GM18867 (cell line): ENCODE measurements around the gene NUTM2E.
"Not testable (repeated sequence)": the region's sequence is repeated elsewhere in the genome, so short reads cannot be mapped to it uniquely, and the experiment has no call there.

ENCODE experiments used
- ATAC-seq: cut with Tn5 transposase; IDR thresholded peaks from one replicate; pipeline ENCODE4 v1.9.1; 2021; ENCODE audit warnings: mild to moderate bottlenecking, moderate library complexity; ENCODE audit not compliant: unreplicated experiment

NUTM2E gene, protein sequence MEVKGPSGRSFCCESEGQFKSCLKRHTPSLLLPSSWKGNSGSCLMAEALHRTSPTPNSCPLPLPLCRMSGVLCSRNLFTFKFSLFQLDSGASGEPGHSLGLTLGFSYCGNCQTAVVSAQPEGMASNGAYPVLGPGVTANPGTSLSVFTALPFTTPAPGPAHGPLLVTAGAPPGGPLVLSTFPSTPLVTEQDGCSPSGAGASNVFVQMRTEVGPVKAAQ (N-terminal part only)

GRCh38 chr10:79826496-79827215, at the start of gene NUTM2E:
Gene NUTM2E (plus strand): TSS chr10:79826739. CDS start chr10:79841741, 15,002 bp downstream.
- peak; percentile 94 for ATAC-seq

DNA sequence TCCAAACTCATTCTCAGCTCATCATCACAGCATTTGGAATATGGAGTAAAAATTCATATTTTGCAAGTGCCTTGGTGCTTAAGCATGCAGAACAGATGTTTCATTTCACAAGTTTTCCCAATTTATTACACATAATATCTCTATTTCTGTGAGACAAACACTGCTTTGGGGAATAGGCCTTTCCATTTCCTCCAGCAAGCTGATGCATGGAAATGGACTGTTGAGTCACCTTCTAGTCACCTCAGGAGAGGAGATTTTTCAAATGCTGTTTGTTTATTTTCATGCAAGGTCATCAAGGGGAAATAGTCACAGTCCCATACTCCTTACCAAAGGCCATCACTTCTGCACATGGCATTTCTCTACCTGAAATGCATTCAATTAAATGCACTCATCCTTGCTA, 48.5 kb upstream of the NUTM2E start:
- ATAC-seq: not testable (repeated sequence)

DNA sequence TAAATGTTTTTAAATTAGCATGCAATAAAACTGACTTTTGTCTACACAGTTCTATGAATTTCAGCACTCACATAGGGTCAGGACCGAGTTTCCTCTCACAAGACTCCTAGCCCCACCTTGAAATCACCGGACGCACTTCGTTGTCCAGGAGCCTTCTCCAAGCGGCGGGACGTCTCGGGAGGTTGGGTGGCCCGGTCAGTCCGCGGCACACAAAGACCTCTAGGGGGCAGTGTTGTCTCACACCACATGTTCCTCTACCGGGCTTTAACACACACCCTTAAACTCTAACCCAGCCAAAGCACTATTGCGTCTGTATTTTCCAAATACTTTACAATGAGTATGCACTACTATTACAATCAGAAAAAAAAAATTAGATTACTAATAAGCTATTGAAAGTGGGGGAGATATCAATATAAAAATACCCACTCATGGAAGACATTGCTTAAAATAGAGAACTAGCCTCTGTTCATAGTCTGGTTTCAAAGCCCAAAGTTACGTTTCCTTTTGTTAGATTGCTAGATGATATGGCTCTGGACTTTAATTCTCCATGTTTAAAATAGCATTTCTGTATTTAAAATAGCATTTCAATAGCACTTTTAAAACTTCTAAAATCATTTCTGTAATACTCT, 47.1 kb upstream of the NUTM2E start:
- peak; percentile 90 for ATAC-seq

GRCh38 chr10:79779992-79780391, 46.5 kb upstream of the NUTM2E start:
- ATAC-seq: not testable (repeated sequence)

DNA sequence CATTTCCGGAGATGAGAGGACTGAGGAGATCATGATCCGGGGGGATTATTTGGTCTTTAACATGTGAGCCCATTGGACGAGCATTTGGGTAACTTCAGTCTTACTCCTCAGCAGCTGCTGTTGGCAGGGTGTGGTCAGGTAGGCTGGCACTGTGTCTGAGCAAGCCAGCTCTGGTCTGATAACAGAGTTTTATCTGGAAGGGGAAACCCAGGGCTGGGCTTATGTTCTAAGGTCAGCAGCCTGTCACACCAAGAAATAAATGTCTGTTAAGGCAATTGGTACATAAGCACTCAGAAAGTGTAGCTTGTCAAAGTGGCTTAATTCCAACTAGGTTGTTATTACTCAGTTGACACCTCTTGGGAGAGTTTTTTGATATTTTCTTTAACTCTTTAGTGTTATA, 45.0 kb upstream of the NUTM2E start:
- ATAC-seq: not testable (repeated sequence)

- ATAC-seq: not testable (repeated sequence)
Measured at GRCh38 chr10:79787455-79787952, 39.0 kb upstream of the NUTM2E start.

DNA sequence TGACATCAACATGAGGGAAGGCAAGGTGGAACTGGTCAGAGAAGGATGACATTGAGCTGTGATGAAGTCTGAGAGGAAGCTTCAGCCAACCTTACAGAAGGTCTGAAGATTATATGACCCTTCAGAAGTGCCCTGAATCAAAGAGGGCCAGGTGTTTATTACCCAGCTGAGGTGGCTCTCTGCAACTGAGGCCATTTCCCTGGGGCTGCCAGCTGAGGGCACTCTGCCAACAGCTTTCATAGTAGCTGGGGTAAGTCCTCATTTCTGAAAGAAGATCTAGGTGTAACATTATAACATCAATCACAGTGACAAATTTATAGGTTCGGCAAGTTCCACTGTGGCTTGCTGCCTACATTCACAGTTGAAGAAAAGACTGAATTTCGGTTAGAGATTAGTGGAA, 37.2 kb upstream of the NUTM2E start:
- ATAC-seq: peak; percentile 54

GRCh38 chr10:79791906-79792517, 34.5 kb upstream of the NUTM2E start:
- not testable (repeated sequence) for ATAC-seq

DNA sequence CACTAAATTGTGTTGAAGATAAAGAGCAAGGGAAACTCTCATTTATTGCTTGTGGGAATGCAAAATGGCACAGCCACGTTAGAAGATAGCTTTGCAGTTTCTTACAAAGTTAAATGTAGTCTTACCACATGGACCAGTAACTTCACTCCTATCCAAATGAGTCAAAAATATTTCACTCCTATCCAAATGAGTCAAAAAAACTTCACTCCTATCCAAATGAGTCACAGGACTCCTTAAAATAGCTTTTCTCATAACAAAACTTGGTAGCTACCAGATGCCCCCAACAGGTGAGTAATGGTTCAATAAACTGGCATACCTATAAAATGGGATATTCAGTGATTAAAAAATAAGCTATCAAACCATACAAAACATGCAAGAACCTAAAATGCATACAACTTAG, 27.2 kb upstream of the NUTM2E start:
- peak; percentile 50 for ATAC-seq

DNA sequence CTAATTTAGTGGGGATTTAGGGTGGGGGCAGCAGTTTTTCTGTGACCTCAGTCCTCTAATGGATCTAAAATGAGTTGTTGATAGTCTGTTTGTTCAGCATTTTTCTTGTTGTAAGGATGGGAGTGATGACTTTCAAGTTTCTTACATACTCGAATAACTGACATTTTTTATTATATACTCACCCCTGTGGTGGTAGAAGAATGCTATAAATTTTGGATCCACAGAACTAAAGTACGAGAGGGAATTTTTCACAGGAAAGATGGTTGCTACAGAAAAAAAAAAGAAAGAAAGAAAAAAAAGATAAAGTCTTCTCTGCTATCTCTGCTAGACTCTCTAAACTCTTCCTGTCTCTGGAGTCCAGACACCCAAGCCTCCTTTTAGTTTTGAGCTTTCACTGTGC, 20.7 kb upstream of the NUTM2E start:
- not testable (repeated sequence) for ATAC-seq

GRCh38 chr10:79811895-79812294, 14.6 kb upstream of the NUTM2E start:
- ATAC-seq: not testable (repeated sequence)

GRCh38 chr10:79816290-79816689, 10.2 kb upstream of the NUTM2E start:
- ATAC-seq: not testable (repeated sequence)

DNA sequence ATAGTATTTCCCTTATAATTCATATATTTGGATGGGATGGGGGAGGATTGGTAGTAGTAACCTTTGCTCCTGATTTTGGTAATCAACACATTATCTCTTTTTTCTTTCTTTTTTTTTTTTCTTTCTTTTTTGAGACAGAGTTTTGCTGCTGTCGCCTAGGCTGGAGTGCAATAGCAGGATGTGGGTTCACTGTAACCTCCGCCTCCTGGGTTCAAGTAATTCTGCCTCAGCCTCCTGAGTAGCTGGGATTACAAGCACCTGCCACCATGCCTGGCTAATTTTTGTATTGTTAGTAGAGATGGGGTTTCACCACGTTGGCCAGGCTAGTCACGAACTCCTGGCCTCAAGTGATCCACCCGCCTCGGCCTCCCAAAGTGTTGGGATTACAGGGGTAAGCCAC, 3.2 kb upstream of the NUTM2E start:
- not testable (repeated sequence) for ATAC-seq

- ATAC-seq: peak; percentile 7
Measured at GRCh38 chr10:79825587-79826011, 940 bp upstream of the NUTM2E start.

DNA sequence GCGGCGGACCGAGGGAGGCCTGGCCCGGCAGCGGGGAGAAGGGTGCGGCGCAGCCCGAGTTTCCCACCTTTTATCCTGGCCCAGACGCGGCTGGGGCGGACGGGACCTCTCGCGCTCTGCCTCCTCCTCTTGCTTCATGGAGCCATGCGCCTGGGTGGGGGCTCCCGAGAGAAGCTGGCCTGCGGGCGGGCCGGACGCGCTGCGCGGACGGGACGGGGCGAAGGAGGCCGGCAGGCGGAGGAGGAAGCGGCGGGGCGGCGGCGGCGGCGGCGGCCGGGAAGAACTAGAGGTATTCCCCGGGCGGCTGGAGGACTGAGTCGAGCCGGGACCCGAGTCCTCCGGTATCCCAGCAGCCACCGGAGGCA, 426 bp upstream of the NUTM2E start:
- not testable (repeated sequence) for ATAC-seq

- not testable (repeated sequence) for ATAC-seq
Measured at GRCh38 chr10:79833833-79834232, 7.3 kb downstream of the NUTM2E start.

DNA sequence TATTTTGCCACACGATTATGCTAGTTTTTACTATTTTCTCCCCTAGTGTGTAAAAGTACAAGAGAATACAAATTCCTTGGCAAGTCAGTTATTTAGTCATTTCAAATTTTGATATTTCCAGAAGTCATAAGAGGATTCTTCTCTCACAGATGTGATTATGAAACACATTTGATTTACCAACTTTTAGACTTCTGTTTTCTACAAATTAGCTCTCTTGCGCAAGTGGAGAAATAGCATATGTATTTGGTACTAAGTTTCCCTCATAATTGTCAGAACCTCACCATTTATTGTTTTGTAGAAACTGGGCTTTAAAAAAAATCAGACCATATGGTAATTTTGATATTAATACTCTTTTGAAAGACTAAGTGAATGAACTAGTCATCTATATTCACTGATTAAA, 9.4 kb downstream of the NUTM2E start:
- ATAC-seq: not testable (repeated sequence)

DNA sequence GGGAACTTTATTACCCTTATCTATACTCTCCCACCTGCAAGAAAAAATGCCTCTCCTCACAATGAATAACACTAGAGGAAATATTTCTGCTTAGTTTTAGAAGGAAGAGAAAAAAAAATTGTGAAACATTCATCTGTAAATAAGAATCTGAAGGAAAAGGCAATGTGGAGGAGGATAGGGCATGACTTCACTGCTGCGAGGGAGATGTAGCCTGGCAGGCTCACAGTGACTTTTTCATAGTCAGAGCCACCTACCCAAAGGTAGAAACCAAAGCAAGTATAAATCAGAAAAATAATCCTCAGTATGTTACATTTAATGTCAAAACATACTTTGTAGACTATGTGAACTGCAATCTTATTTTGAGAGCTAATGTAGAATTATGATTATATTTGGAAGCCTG, 10.4 kb downstream of the NUTM2E start:
- not testable (repeated sequence) for ATAC-seq

DNA sequence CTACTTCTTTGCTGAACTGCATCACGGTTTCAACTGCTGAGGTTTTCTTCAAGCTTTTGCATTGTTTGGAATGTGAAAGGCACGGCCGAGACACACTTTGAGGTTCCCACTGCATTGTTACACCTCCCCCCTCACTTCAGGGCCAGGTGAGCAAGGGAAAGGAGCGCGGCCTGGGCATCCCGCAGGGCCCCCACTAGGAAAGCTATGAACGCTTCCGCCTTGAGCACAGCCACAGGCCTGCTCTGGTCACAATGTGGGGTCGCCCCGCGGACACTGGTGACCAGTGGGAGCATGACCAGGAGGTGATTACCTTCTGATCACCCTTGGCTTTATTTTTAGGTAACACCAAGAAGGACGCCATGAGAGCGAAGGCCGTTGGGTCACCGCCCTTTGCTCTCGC, 11.9 kb downstream of the NUTM2E start:
- ATAC-seq: not testable (repeated sequence)

GRCh38 chr10:79853191-79853854, 26.8 kb downstream of the NUTM2E start:
- not testable (repeated sequence) for ATAC-seq

DNA sequence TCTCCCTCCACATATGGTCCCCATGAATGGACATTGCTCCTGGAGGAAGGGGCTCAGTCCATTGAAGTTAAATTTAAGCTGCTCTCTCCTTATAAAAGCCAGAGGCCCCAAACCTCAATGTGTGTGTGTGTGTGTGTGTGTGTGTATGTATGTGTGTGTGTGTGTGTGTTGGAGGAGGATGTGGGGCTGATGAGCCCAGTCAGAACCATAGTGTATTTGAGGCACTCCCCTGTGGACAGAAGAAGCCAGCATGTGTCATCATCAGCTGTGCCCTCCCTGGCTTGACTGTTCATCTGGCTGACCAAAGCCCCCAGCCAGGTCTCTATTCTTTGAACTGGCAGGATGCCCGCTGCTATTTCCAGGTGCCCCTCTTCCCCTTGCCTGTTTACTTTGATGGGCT, 35.7 kb downstream of the NUTM2E start:
- ATAC-seq: not testable (repeated sequence)
